HCT116 (cell line): ENCODE results near the gene ABCB6. TPM values are rescaled to one million over a fixed set of nuclear protein-coding genes. Genes with fewer than 3 reads are reported as not detected.

ENCODE experiments used
- ATAC-seq: fragments of 200-7000 bp; cut with Tn5 transposase; 2 replicates; pipeline ENCODE4 v1.9.1; 2020; ENCODE audit warnings: mild to moderate bottlenecking, moderate library complexity
- BruUV-seq: library from RNA; stranded (reverse); fragments of 400-500 nt; replicated peaks from 2 replicates; lab custom pipeline; 2021; lab: Mats Ljungman, UMichigan
- CTCF ChIA-PET: fragments of 300-600 bp; sonication (Branson Sonifier 250); formaldehyde crosslinking; loops from one replicate; lab custom pipeline; 2021; ENCODE audit warnings: antibody characterized with exemption; lab: Charles Lee
- POLR2A ChIA-PET: fragments of 300-600, 350-600 bp; sonication (Branson Sonifier 250); formaldehyde crosslinking; loops from one replicate; lab custom pipeline; 2021; ENCODE audit warnings: antibody characterized with exemption; lab: Charles Lee
- RAD21 ChIA-PET, 2 experiments: fragments of 300-600 bp; sonication (Branson Sonifier 250); formaldehyde crosslinking; loops; one replicate each; lab custom pipeline; 2023; ENCODE audit warnings: low total read pairs in 2 of 2; ENCODE audit not compliant: uncharacterized antibody in 2 of 2, unreplicated experiment in 2 of 2, low non-redundant PET in 1 of 2; lab: Charles Lee
- DNase-seq: peaks from one replicate; pipeline ENCODE4 v3.0.0-alpha.2; 2010; ENCODE audit warnings: low read depth, low spot score
- H2AFZ ChIP-seq: fragments of 200-600 bp; shearing (Covaris generic), sonication (generic); 2 replicates; pipeline ENCODE4 v1.6.1; 2017; ENCODE audit warnings: low read depth, mixed run types, mixed read lengths, antibody characterized with exemption, low read length; ENCODE audit not compliant: poor library complexity, severe bottlenecking
- H3K27ac ChIP-seq: 2 replicates; pipeline ENCODE4 v1.5.1; 2012; ENCODE audit warnings: low read depth, low read length
- H3K27me3 ChIP-seq: fragments of 200-600 bp; sonication (generic); 2 replicates; pipeline ENCODE4 v1.6.1; 2016; ENCODE audit warnings: mixed run types, low read length, mixed read lengths; ENCODE audit not compliant: insufficient read depth
- H3K36me3 ChIP-seq, 2 experiments: fragments of 200-500 bp in 1 of 2; fragments of 200-600 bp in 1 of 2; sonication (Bioruptor generic) in 1 of 2; sonication (generic) in 1 of 2; 2 replicates each; pipeline versions ENCODE4 v1.5.1 to v1.6.1; 2014 to 2016; ENCODE audit warnings: low read length in 2 of 2, inconsistent platforms in 1 of 2, mixed read lengths in 1 of 2, mixed run types in 1 of 2; ENCODE audit not compliant: insufficient read depth in 2 of 2, control insufficient read depth in 1 of 2
- H3K4me1 ChIP-seq, 2 experiments: fragments of 200-600 bp in 1 of 2; sonication (generic) in 1 of 2; 2 replicates each; pipeline versions ENCODE4 v1.5.1 to v1.6.1; 2012 to 2017; ENCODE audit warnings: low read length in 2 of 2, inconsistent platforms in 1 of 2, mild to moderate bottlenecking in 1 of 2, mixed read lengths in 1 of 2, mixed run types in 1 of 2, moderate library complexity in 1 of 2; ENCODE audit not compliant: insufficient read depth in 2 of 2, control insufficient read depth in 1 of 2
- H3K4me2 ChIP-seq: fragments of 200-600 bp; sonication (generic); 2 replicates; pipeline ENCODE4 v1.6.1; 2017; ENCODE audit warnings: mixed run types, low read length, mixed read lengths
- H3K4me3 ChIP-seq, 2 experiments: fragments of 200-600 bp in 1 of 2; sonication (generic) in 1 of 2; replicated peaks in 1 of 2; 2 replicates each; pipeline ENCODE4 v1.5.1; 2011 to 2016; ENCODE audit warnings: low read length in 2 of 2, control low read depth in 1 of 2, low read depth in 1 of 2, mild to moderate bottlenecking in 1 of 2, mixed read lengths in 1 of 2, mixed run types in 1 of 2
- H3K79me2 ChIP-seq: fragments of 200-600 bp; sonication (generic); 2 replicates; pipeline ENCODE4 v1.6.1; 2017; ENCODE audit warnings: mild to moderate bottlenecking, mixed run types, low read length, moderate library complexity, mixed read lengths; ENCODE audit not compliant: insufficient read depth
- H3K9ac ChIP-seq: fragments of 200-600 bp; sonication (generic); 2 replicates; pipeline ENCODE4 v1.6.1; 2016; ENCODE audit warnings: low read length, mixed read lengths
- H3K9me2 ChIP-seq: fragments of 200-600 bp; sonication (generic), shearing (Covaris generic); 2 replicates; pipeline ENCODE4 v1.6.1; 2017; ENCODE audit warnings: mixed run types, mild to moderate bottlenecking, moderate library complexity; ENCODE audit not compliant: insufficient read depth
- H3K9me3 ChIP-seq, 2 experiments: fragments of 200-500 bp in 1 of 2; fragments of 200-600 bp in 1 of 2; sonication (Bioruptor generic) in 1 of 2; sonication (generic) in 1 of 2; 2 replicates each; pipeline ENCODE4 v1.6.1; 2014 to 2017; ENCODE audit warnings: low read length in 2 of 2, mixed read lengths in 2 of 2, inconsistent platforms in 1 of 2, low read depth in 1 of 2, mild to moderate bottlenecking in 1 of 2, mixed run types in 1 of 2, moderate library complexity in 1 of 2; ENCODE audit not compliant: control insufficient read depth in 1 of 2, insufficient read depth in 1 of 2
- H4K20me1 ChIP-seq: fragments of 200-600 bp; sonication (generic), shearing (Covaris generic); 2 replicates; pipeline ENCODE4 v1.6.1; 2017; ENCODE audit warnings: mixed run types, mild to moderate bottlenecking, moderate library complexity; ENCODE audit not compliant: insufficient read depth
- CBX3 ChIP-seq: IDR thresholded peaks from 2 replicates; pipeline ENCODE4 v1.6.1; 2012; ENCODE audit warnings: low read depth
- CEBPB ChIP-seq: IDR thresholded peaks from 2 replicates; pipeline ENCODE4 v1.6.1; 2012; ENCODE audit warnings: low read depth
- CTCF ChIP-seq, 3 experiments: fragments of 200-600 bp in 1 of 3; sonication (generic) in 1 of 3; IDR thresholded peaks in 2 of 3; conservative IDR thresholded peaks in 1 of 3; 2 replicates each; pipeline ENCODE4 v1.5.1; 2012 to 2017; ENCODE audit warnings: low read depth in 2 of 3, low read length in 2 of 3, antibody characterized with exemption in 1 of 3, borderline replicate concordance in 1 of 3, control low read depth in 1 of 3, mild to moderate bottlenecking in 1 of 3, mixed read lengths in 1 of 3, mixed run types in 1 of 3, moderate library complexity in 1 of 3; ENCODE audit not compliant: insufficient read depth in 1 of 3
- ELF1 ChIP-seq: IDR thresholded peaks from 2 replicates; pipeline ENCODE4 v1.6.1; 2012; ENCODE audit warnings: low read depth, borderline replicate concordance
- EZH2 ChIP-seq: fragments of 200-600 bp; sonication (generic); IDR thresholded peaks from 2 replicates; pipeline ENCODE4 v1.6.1; 2017; ENCODE audit warnings: antibody characterized with exemption, mixed run types
- EZH2phosphoT487 ChIP-seq: fragments of 200-600 bp; IDR thresholded peaks from 2 replicates; pipeline ENCODE4 v1.6.1; 2018; ENCODE audit warnings: antibody characterized with exemption, borderline replicate concordance
- FOSL1 ChIP-seq: IDR thresholded peaks from 2 replicates; pipeline ENCODE4 v1.6.1; 2012; ENCODE audit warnings: low read depth
- JUND ChIP-seq: IDR thresholded peaks from 2 replicates; pipeline ENCODE4 v1.6.1; 2012
- POLR2A ChIP-seq: IDR thresholded peaks from 2 replicates; pipeline ENCODE4 v1.7.0; 2011; ENCODE audit warnings: borderline replicate concordance; ENCODE audit not compliant: insufficient read depth, insufficient read length; ENCODE audit errors: extremely low read depth
- POLR2AphosphoS5 ChIP-seq: IDR thresholded peaks from 2 replicates; pipeline ENCODE4 v1.6.1; 2011; ENCODE audit warnings: mild to moderate bottlenecking, low read depth, low read length, moderate library complexity
- RAD21 ChIP-seq: IDR thresholded peaks from 2 replicates; pipeline ENCODE4 v1.6.1; 2012; ENCODE audit warnings: low read depth, mild to moderate bottlenecking
- SIN3A ChIP-seq: IDR thresholded peaks from 2 replicates; pipeline ENCODE4 v1.6.1; 2012; ENCODE audit warnings: low read depth
- SP1 ChIP-seq: IDR thresholded peaks from 2 replicates; pipeline ENCODE4 v1.6.1; 2012; ENCODE audit warnings: low read depth
- SRF ChIP-seq: IDR thresholded peaks from 2 replicates; pipeline ENCODE4 v1.6.1; 2012; ENCODE audit warnings: low read depth
- ZBTB33 ChIP-seq: IDR thresholded peaks from 2 replicates; pipeline ENCODE4 v1.6.1; 2011; ENCODE audit warnings: mild to moderate bottlenecking, low read length, moderate library complexity; ENCODE audit not compliant: insufficient replicate concordance; ENCODE audit errors: extremely low read depth
- ZNF274 ChIP-seq: fragments of 200-500 bp; sonication (Bioruptor generic); IDR thresholded peaks from 2 replicates; pipeline ENCODE4 v1.6.1; 2014; ENCODE audit warnings: mild to moderate bottlenecking, low read depth, low read length, inconsistent platforms
- intact Hi-C: fragments of 100-400 bp; cut with micrococcal nuclease; formaldehyde crosslinking; loops from 2 replicates; pipeline ENCODE4 v1.10.0; 2022
- total RNA-seq: library from RNA; stranded (reverse); gene quantifications from one replicate; pipeline ENCODE4 v1.2.1, GENCODE V29; 2021; ENCODE audit not compliant: unreplicated experiment
- TF ChIP-seq, protein P1 (sequence below): IDR thresholded peaks from 2 replicates; pipeline ENCODE4 v1.6.1; 2012
- TF ChIP-seq, protein P2 (sequence below): IDR thresholded peaks from 2 replicates; pipeline ENCODE4 v1.6.1; 2012

The ABCB6 gene
- total RNA-seq, 1 experiment from 2014 or later = 24.5 TPM

DNA sequence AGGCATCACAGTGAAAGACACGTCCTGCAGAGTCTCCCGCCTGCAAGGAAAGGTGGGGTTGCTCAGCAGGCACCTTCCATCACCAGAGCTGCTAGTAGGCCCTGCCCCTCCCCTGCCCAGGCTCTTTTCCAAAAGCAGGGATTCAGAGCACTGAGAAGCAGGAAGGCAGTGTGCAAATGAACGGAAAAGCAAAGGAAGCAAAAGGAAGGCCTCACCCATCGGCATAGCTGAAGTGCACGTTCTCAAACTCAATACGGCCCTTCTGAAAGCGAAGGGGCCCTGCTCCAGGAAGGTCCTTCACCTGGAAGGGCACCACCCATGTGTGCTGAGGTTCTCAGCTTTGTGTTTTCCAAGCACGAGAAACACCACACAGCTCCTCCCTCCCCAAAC is 5.7 kb downstream of the ABCB6 start:
- Histone ChIP-seq H3K36me3 (peaks cover 10 to 23% of the 10 kb centered on the region in 2 experiments; a peak in 3 of 4 replicates), H3K4me2 (no peak overlapping the region), H3K4me1 (peaks cover 4 to 19% of the 10 kb centered on the region in 2 experiments; a peak in 3 of 4 replicates), H3K79me2 (no peaks in the 10 kb centered on the region), H3K27ac (no peak overlapping the region), H4K20me1 (no peaks in the 10 kb centered on the region), H3K9me3 (no peaks in the 10 kb centered on the region), H3K9ac (no peak overlapping the region), H3K9me2 (no peaks in the 10 kb centered on the region), H3K27me3 (no peaks in the 10 kb centered on the region), H2AFZ (no peak overlapping the region), H3K4me3 (no peak overlapping the region)
- ChIA-PET CTCF (no interaction called here), POLR2A (no interaction called here), RAD21 (no interaction called here)
- intact Hi-C loops = no loop called here
- ATAC-seq (no peak), DNase-seq (no peak)
- TF ChIP-seq EZH2 = no peak
- BruUV-seq = no TSS peak

DNA sequence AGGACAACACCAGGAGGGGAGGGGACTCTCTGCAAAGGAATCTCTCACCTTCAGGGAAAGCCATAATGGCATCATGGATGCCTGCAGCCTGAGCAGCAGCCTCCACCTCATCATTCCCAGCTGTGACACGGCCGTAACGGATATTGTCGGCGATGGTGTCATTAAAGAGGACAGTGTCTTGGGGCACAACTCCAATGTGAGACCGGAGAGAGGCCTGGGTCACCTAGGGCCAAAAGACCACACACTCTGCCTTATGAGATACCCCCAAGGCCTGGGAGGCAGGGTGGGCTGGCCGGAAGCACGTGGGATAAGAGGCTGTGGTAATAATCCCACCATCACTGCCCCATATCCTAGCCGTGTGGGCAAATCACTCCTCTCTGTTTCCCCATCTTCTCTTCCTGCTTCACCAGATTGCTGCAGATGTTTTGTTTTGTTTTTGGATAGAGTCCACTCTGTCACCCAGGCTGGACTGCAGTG is 7.8 kb downstream of the ABCB6 start:
- CTCF ChIA-PET = interaction anchor here (0.8 to 1.7 kb wide), 9 partner anchors 34 to 181 kb away, joined by 3 to 10 read pairs (median 4); partner anchors contain the start of genes CNPPD1 and NHEJ1
- no peak overlapping the region for H3K4me3 ChIP-seq
- no peak overlapping the region for H3K27ac ChIP-seq
- no peak overlapping the region for H3K9ac ChIP-seq
- no peaks in the 10 kb centered on the region for H3K9me2 ChIP-seq
- H3K4me1 ChIP-seq = peaks cover 9 to 15% of the 10 kb centered on the region in 2 experiments
- H3K9me3 ChIP-seq = no peaks in the 10 kb centered on the region
- H4K20me1 ChIP-seq = no peaks in the 10 kb centered on the region
- H3K4me2 ChIP-seq = no peak overlapping the region
- intact Hi-C loops = loop anchor here (2.0 kb wide), 2 partner anchors 40 to 50 kb away; partner anchors contain the start of genes NHEJ1 and SLC23A3
- no peaks in the 10 kb centered on the region for H3K27me3 ChIP-seq
- no TSS peak for BruUV-seq
- ATAC-seq = no peak
- H3K79me2 ChIP-seq = no peaks in the 10 kb centered on the region
- no peak for DNase-seq
- peaks cover 10 to 23% of the 10 kb centered on the region in 2 experiments; a peak in 3 of 4 replicates for H3K36me3 ChIP-seq
- POLR2A ChIA-PET = interaction anchor here (1.1 kb wide), 1 partner anchor 16 kb away, joined by 3 read pairs; no protein-coding TSS in a partner anchor
- RAD21 ChIA-PET = no interaction called here
- no peak overlapping the region for H2AFZ ChIP-seq
- TF ChIP-seq CBX3 = no peak
- no peak for TF ChIP-seq POLR2A
- TF ChIP-seq POLR2AphosphoS5 = no peak
- TF ChIP-seq FOSL1 = no peak
- no peak for TF ChIP-seq RAD21
- TF ChIP-seq SIN3A = no peak
- TF ChIP-seq ELF1 = no peak
- TF ChIP-seq JUND = no peak
- no peak for TF ChIP-seq ZNF274
- TF ChIP-seq, protein P1, sequence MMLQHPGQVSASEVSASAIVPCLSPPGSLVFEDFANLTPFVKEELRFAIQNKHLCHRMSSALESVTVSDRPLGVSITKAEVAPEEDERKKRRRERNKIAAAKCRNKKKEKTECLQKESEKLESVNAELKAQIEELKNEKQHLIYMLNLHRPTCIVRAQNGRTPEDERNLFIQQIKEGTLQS = no peak
- TF ChIP-seq SRF = no peak
- TF ChIP-seq ZBTB33 = no peak
- no peak for TF ChIP-seq EZH2phosphoT487
- TF ChIP-seq, protein P2, sequence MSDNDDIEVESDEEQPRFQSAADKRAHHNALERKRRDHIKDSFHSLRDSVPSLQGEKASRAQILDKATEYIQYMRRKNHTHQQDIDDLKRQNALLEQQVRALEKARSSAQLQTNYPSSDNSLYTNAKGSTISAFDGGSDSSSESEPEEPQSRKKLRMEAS = no peak
- no peak for TF ChIP-seq EZH2
- no peak for TF ChIP-seq SP1
- no peak for TF ChIP-seq CEBPB
- no peak for TF ChIP-seq CTCF (IDR thresholded peaks at IDR 0.05 in 2 of 3, conservative IDR thresholded peaks at IDR 0.05 in 1 of 3; ENCODE audit: borderline replicate concordance in 1 of 3, insufficient read depth in 1 of 3, low read depth in 2 of 3, low read length in 2 of 3)
